Large intestine (tissue), 3 donors: ENCODE data around the gene AUNIP. TPM values are rescaled to one million over a fixed set of nuclear protein-coding genes. Genes with fewer than 3 reads are reported as not detected.

Source experiments
- DNase-seq, 2 donors: peaks; one replicate each; pipeline versions ENCODE4 v3.0.0 to v3.0.0-alpha.2; 2013
- H3K27ac ChIP-seq: one replicate; pipeline ENCODE4 v1.5.1; 2013; ENCODE audit warnings: low read length
- H3K27me3 ChIP-seq: 2 replicates; pipeline ENCODE4 v1.6.1; 2013; ENCODE audit warnings: low read length; ENCODE audit not compliant: control insufficient read depth, insufficient read depth
- H3K36me3 ChIP-seq: 2 replicates; pipeline ENCODE4 v1.6.1; 2013; ENCODE audit warnings: low read length; ENCODE audit not compliant: control insufficient read depth, insufficient read depth
- H3K4me1 ChIP-seq: one replicate; pipeline ENCODE4 v1.6.1; 2013; ENCODE audit warnings: low read length; ENCODE audit not compliant: control insufficient read depth, insufficient read depth
- H3K4me3 ChIP-seq: one replicate; pipeline ENCODE4 v1.5.1; 2013; ENCODE audit warnings: low read length
- H3K9me3 ChIP-seq: one replicate; pipeline ENCODE4 v1.6.1; 2013; ENCODE audit warnings: mild to moderate bottlenecking, low read depth, low read length, moderate library complexity; ENCODE audit not compliant: control insufficient read depth
- WGBS: methylation state at CpG from one replicate; pipeline ENCODE4 v1.1.5; 2013; ENCODE audit warnings: low lambda C conversion rate; ENCODE audit not compliant: insufficient coverage; 5-methylcytosine and 5-hydroxymethylcytosine counted together
- polyA plus RNA-seq: library from polyadenylated mRNA; unstranded; fragments of 120-200 nt; gene quantifications from one replicate; pipeline ENCODE4 v1.2.1, GENCODE V29; 2013

Gene AUNIP
- polyA plus RNA-seq, 1 donor = 2.0 TPM

DNA sequence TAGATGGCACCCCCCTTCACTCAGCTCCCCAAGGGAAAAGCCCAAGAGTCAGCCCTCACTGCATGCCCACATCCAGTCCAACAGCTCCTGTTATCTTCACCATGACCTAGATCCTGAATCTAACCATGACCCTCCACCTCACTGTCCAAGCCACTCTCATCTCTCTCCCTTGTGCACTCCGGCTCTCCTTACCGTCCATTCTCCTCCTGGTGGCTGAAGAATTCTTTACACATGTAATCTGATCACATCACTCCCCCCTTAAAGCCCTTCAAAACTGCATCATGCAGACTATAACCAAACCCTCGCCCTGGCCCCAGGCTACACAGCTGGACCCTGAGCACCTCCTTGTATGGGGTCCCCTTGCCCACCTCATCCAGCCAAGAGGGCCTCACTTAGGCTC is 30.2 kb upstream of the AUNIP start:
- Histone ChIP-seq H3K4me1 (peaks cover 76% of the 10 kb centered on the region), H3K27ac (peak overlapping the region; percentile 85), H3K4me3 (no peak overlapping the region), H3K36me3 (no peaks in the 10 kb centered on the region), H3K27me3 (no peaks in the 10 kb centered on the region), H3K9me3 (no peaks in the 10 kb centered on the region)
- DNase-seq = peak in 1 of 2 donors; percentile 24
- WGBS = no CpG with 5 or more reads among the region's 3 CpGs

GRCh38 chr1:25888426-25888987 is 29.2 kb upstream of the AUNIP start:
- Histone ChIP-seq H3K36me3 (no peaks in the 10 kb centered on the region), H3K27ac (peak overlapping the region; percentile 85), H3K9me3 (no peaks in the 10 kb centered on the region), H3K4me3 (no peak overlapping the region), H3K27me3 (no peaks in the 10 kb centered on the region), H3K4me1 (peaks cover 76% of the 10 kb centered on the region)
- WGBS = no CpG with 5 or more reads among the region's 7 CpGs
- peak in 1 of 2 donors; percentile 42 for DNase-seq

DNA sequence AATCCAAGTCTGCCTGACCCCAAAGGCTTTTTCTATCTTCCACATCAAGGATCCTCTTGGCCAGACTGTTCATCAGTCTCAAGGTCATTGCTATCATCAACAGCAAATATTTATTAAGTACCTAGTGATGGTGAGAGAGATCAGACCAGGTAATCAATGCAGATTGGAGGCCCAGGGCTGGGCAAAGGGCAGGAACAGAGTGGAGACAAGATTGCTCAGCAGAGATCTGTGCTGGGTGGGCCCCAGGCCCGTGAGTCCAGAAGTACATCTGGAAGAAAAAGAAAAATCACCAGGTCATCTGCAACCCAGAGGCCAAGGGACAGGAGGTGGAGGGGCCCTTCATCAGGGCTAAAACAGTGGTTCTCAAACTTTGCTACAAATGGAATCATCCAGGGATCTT is 26.3 kb upstream of the AUNIP start:
- DNase-seq = peak; percentile 68 to 86
- Histone ChIP-seq H3K4me1 (peaks cover 51% of the 10 kb centered on the region), H3K27ac (peak overlapping the region; percentile 65), H3K36me3 (no peaks in the 10 kb centered on the region), H3K9me3 (no peaks in the 10 kb centered on the region), H3K27me3 (no peaks in the 10 kb centered on the region), H3K4me3 (no peak overlapping the region)
- WGBS = no CpG with 5 or more reads among the region's 1 CpG

GRCh38 chr1:25881266-25881665 is 22.0 kb upstream of the AUNIP start:
- no peak for DNase-seq
- Histone ChIP-seq H3K4me1 (peaks cover 38% of the 10 kb centered on the region), H3K9me3 (no peaks in the 10 kb centered on the region), H3K27ac (no peak overlapping the region), H3K36me3 (no peaks in the 10 kb centered on the region), H3K27me3 (no peaks in the 10 kb centered on the region), H3K4me3 (no peak overlapping the region)
- WGBS = no CpG with 5 or more reads among the region's 11 CpGs

DNA sequence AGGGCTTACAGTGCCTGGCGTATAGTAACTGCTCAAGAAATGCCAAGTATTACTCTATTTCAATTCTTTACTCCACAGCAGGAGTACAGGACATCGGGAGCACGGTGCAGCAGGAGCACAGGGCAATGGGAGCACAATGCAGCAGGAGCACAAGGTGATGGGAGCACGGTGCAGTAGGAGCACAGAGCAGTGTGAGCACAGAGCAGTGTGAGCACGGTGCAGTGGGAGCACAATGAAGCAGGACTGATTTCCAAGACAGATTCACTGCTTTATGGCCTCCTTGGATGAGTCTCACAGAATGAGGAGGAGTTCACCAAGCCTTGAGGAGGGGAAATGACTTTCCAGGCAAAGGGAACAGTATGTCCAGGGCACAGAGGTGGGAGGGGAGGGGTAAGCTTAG is 21.3 kb upstream of the AUNIP start:
- no peak for DNase-seq
- no peaks in the 10 kb centered on the region for H3K27me3 ChIP-seq
- peaks cover 39% of the 10 kb centered on the region for H3K4me1 ChIP-seq
- H3K4me3 ChIP-seq = no peak overlapping the region
- H3K27ac ChIP-seq = peak overlapping the region; percentile 27
- WGBS = no CpG with 5 or more reads among the region's 5 CpGs
- H3K36me3 ChIP-seq = no peaks in the 10 kb centered on the region
- no peaks in the 10 kb centered on the region for H3K9me3 ChIP-seq

DNA sequence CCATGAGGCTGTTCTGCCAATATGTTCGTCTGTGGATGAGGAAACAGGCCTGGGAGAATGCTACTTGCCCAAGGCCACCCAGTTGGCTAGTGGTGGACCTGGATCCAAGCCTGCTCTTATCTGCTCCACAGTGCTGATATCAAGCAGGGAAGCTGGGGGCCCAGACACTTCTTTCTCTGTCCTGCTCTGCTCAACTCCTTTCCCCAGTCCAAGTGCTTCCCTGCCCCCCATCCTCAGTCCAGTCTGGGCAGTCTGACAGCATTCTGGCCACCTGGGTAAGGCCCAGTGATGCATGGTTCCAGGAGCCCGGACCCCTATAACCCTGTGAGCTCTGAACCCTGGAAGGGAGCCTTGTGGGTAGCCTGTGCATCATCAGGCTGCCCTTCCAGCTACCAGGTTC is 20.4 kb upstream of the AUNIP start:
- no peaks in the 10 kb centered on the region for H3K9me3 ChIP-seq
- DNase-seq = peak in 1 of 2 donors; percentile 53
- H3K27ac ChIP-seq = peak overlapping the region; percentile 27
- WGBS = no CpG with 5 or more reads among the region's 2 CpGs
- no peak overlapping the region for H3K4me3 ChIP-seq
- H3K27me3 ChIP-seq = no peaks in the 10 kb centered on the region
- H3K4me1 ChIP-seq = peaks cover 34% of the 10 kb centered on the region
- H3K36me3 ChIP-seq = no peaks in the 10 kb centered on the region

DNA sequence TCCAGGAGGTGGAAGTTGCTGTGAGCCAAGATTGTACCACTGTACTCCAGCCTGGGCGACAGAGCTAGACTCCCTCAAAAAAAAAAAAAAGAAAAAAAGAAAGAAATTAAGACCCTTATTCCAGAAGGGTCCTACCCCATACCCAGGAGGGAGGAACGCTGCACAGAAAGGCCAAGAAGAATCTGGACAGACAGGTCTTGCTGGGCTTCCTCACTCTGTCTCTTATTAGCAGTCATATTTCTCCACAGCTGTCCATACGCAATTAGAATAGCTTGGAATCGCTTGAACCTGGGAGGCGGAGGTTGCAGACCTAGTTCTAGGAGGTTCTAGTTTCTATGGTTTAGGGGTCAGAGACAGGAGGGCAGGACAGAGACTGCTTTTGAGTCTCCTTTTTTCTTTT is 19.4 kb upstream of the AUNIP start:
- Histone ChIP-seq H3K36me3 (no peaks in the 10 kb centered on the region), H3K9me3 (no peaks in the 10 kb centered on the region), H3K4me3 (no peak overlapping the region), H3K4me1 (peaks cover 42% of the 10 kb centered on the region), H3K27me3 (no peaks in the 10 kb centered on the region), H3K27ac (no peak overlapping the region)
- 50% methylated on average over 2 of the region's 5 CpGs for WGBS
- peak in 1 of 2 donors; percentile 22 for DNase-seq

DNA sequence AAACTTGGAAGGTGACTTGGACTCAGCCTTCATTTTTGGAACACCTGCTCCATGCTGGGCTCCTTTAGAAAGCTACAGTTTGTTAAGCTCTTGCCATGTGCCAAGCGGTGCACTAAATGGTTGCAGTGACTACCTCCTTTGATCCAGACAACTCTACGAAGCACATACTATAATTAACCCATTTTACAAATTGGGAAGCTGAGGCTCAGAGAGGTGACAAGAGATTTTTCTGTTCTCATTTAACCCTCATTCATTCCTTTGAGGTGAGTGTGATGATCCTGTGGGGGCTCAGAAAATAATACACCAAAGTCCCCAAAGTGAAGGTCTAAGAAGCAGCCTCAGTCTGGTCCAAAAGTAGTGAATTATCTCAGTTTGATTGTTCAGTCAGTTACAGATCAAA is 17.9 kb upstream of the AUNIP start:
- Histone ChIP-seq H3K4me3 (no peak overlapping the region), H3K36me3 (no peaks in the 10 kb centered on the region), H3K27me3 (no peaks in the 10 kb centered on the region), H3K9me3 (no peaks in the 10 kb centered on the region), H3K27ac (no peak overlapping the region), H3K4me1 (peaks cover 57% of the 10 kb centered on the region)
- WGBS = 92% methylated on average over 2 of the region's 2 CpGs
- DNase-seq = no peak

GRCh38 chr1:25876693-25877077 is 17.4 kb upstream of the AUNIP start:
- H3K27me3 ChIP-seq = no peaks in the 10 kb centered on the region
- no peak for DNase-seq
- H3K9me3 ChIP-seq = no peaks in the 10 kb centered on the region
- H3K36me3 ChIP-seq = no peaks in the 10 kb centered on the region
- WGBS = 100% methylated on average over 2 of the region's 2 CpGs
- H3K27ac ChIP-seq = no peak overlapping the region
- H3K4me3 ChIP-seq = no peak overlapping the region
- H3K4me1 ChIP-seq = peaks cover 61% of the 10 kb centered on the region

- H3K27me3 ChIP-seq = no peaks in the 10 kb centered on the region
- WGBS = no CpG with 5 or more reads among the region's 32 CpGs
- peaks cover 68% of the 10 kb centered on the region for H3K4me1 ChIP-seq
- peaks cover 1% of the 10 kb centered on the region for H3K36me3 ChIP-seq
- H3K4me3 ChIP-seq = peak overlapping the region; percentile 80
- H3K9me3 ChIP-seq = no peaks in the 10 kb centered on the region
- peak overlapping the region; percentile 87 for H3K27ac ChIP-seq
- no peak for DNase-seq
Observed at GRCh38 chr1:25875856-25876692, 16.8 kb upstream of the AUNIP start.
